ENCODE data around the gene SYTL2.

GRCh38 chr11:85718991-85719807 is 91.7 kb downstream of the SYTL2 start:
- TF ChIP-seq EZH2 (IDR thresholded peaks at IDR 0.05; ENCODE audit: borderline replicate concordance) = no peak
- TF ChIP-seq CTCF (IDR thresholded peaks at IDR 0.05; ENCODE audit: poor library complexity) = no peak
